Right ventricle myocardium inferior (tissue), 1 donor: Measurements from ENCODE around the gene AVP. TPM values are rescaled to one million over a fixed set of nuclear protein-coding genes. Genes with fewer than 3 reads are reported as not detected.

Experiments used
- ATAC-seq: fragments of 200-7000 bp; cut with Tn5 transposase; one replicate; pipeline ENCODE4 v1.9.1; 2020; ENCODE audit warnings: mild to moderate bottlenecking, moderate library complexity
- DNase-seq: peaks from one replicate; pipeline ENCODE4 v3.0.0; 2021; ENCODE audit errors: missing footprints
- intact Hi-C: fragments of 100-400 bp; cut with DNase I; formaldehyde crosslinking; loops from one replicate; pipeline ENCODE4 v1.11.0; 2022
- total RNA-seq: library from RNA; stranded (reverse); fragmentation: NEBNext Ultra II Directional; extraction: Animal tissue kit (Norgen Biotek cat#: 25700); gene quantifications from one replicate; pipeline ENCODE4 v1.2.1, GENCODE V29; 2021
- donor health status: DM: no; HTN: yes; CAD: no; lungs with severe emphysema.

Gene AVP
- total RNA-seq, 1 donor from 2014 or later, result 0.84 TPM

DNA sequence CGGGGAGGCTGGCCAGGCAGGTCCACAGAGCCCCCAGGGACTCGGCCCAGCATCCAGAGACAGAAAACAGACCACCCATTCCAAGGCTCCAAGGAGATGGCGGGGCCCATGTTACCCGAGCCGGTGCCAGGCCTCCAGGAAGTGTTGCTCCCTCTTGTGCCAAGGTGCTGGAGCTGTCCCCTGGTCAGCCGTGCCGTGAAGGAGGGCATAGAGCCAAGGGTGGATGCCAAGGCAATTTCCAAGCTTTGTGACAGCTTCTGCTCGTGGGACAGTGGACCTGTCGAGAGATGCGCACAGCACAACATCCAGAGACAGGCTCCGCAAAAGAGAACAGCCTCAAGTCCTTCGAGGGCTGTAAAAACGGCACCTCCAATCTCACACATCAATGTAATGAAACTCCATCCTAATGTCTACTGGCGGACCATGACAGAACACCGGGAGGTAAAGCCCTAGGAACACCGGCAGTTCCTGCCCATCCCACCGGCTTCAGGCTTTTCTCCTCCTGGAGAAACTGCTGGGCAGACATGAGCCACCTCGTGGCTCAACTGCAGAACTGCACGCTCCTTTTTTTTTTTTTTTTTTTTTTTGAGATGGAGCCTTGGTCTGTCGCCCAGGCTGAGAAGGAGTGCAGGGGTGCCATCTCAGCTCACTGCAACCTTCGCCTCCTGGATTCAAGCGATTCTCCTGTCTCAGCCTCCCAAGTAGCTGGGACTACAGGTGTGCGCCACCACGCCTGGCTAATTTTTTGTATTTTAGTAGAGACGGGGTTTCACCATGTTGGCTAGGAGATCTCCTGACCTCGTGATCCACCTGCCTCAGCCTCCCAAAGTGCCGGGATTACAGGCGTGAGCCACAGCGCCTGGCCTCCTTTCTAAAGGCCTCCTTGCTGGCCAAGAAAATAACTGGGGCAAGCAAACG lies 30.9 kb upstream of the AVP start:
- DNase-seq (no peak), ATAC-seq (peak; percentile 27)
- intact Hi-C loops, result loop anchor here (1.0 kb wide), 1 partner anchor 61 kb away; no protein-coding TSS in a partner anchor

DNA sequence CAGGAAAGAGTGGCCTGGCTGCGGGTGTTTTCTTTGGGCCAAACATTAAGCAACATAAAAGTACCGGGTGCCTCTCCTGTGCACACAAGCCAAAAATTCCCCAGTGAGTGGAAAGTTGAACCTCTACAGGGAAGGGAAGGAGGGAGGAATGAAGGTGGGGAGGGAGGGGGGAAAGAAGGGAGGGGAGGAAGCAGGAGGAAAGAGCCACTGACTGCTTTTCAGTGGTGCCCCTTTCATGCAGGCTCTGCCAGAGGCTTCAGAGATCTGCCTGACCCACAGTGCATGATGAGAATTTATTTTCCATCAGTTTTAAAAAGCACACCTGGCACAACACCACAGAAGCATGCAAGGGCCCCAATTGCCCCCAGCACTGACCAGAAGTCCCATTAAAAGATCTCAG lies 27.5 kb upstream of the AVP start:
- intact Hi-C loops, result loop anchor here (5.0 kb wide), 1 partner anchor 35 kb away; no protein-coding TSS in a partner anchor
- DNase-seq (no peak), ATAC-seq (no peak)

DNA sequence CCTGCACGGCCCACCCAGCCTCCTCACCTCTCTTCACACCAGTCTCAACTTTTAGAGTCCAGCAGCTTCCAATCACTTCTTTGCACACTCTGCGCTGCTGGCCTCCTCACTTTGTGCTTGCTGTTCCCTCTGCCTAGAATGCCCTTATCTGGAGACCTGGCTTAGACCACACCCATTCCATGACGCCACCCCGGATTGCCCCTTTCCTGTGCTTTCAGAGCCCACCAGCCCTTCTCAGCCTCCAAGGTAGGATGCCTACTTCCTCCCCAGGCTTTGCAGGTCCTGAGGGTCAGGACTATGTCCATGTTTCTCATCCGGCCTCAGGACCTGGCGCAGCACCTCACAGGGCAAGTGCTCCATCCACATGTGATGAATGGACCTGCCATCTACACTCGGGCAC lies 27.0 kb upstream of the AVP start:
- ATAC-seq, result no peak
- DNase-seq, result no peak
- intact Hi-C loops, result loop anchor here (5.0 kb wide), 1 partner anchor 34 kb away; no protein-coding TSS in a partner anchor

DNA sequence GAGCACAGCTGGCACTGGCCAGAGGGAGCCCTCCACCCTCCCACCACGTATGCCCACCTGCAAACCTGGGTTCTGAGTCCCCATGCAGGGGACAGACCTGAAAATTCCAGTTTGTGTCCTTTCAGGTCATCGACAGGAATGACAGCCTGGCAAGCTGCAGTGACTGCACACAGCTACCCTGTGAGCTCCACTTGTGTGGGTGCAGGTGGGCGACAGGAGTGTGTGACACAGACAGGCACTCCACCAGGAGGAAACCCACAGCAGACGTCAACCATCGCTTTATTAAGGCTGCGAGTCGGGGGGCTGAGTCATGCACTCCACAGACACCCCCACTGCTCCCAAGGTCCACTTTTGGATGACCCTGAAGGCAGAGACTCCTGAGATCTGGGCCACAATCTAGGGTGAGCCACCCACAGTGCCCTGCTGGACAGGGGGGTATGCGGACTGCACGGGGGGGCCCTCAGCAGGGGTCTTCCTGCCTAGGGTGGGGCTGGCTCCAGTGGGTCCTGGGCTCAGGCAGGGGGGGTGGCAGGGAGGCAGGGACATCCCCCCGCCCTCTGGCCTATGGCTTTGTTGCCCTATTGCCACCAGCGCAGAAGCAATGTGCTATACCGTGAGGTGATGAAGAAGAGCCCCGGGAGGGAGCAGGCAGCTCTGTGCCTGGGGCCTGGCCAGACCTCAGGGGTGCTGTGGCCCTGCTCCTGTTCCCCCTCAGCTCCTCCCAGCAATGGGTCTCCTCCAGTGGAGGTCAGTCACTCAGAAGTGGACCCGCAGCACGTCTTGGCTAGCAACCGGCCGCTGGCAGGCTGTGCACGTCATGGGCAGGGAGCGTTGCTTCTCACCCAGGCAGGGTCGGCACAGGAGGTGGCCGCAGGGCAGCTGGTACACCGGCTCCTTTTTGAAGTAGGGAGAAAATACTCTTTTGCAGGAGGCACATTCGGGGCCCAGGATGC lies 25.1 kb upstream of the AVP start:
- intact Hi-C loops, result loop anchor here (5.0 kb wide), 1 partner anchor 32 kb away; no protein-coding TSS in a partner anchor
- DNase-seq, result no peak
- ATAC-seq, result peak; percentile 20

DNA sequence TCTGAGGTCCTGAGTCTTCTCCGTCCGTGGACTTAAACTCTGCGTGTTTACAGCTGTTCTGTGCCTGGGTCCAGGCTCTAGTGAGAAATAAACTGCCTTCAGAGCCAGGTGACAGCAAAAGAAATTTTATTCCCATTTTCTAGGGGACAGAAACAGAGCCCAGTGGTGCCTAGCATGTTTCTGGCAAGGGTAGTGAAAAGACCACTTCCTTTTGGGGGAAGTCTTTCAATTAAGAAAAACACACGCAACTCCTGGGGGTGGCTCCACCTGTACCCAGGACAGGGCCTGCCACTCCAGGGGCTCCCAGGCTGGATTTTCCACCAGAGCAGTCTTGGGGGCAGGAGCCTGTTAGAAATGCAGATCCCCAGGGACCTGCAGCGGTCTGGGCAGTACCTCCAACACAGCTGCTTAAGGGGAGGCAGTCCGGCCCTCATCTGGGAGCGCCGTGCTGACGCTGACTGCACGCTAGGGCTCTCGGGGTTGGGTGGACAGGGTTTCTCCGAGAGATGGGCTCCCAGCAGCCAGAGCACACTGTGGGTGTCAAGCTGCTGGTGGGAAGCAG lies 23.0 kb upstream of the AVP start:
- ATAC-seq (no peak), DNase-seq (no peak)
- intact Hi-C loops, result no loop called here

DNA sequence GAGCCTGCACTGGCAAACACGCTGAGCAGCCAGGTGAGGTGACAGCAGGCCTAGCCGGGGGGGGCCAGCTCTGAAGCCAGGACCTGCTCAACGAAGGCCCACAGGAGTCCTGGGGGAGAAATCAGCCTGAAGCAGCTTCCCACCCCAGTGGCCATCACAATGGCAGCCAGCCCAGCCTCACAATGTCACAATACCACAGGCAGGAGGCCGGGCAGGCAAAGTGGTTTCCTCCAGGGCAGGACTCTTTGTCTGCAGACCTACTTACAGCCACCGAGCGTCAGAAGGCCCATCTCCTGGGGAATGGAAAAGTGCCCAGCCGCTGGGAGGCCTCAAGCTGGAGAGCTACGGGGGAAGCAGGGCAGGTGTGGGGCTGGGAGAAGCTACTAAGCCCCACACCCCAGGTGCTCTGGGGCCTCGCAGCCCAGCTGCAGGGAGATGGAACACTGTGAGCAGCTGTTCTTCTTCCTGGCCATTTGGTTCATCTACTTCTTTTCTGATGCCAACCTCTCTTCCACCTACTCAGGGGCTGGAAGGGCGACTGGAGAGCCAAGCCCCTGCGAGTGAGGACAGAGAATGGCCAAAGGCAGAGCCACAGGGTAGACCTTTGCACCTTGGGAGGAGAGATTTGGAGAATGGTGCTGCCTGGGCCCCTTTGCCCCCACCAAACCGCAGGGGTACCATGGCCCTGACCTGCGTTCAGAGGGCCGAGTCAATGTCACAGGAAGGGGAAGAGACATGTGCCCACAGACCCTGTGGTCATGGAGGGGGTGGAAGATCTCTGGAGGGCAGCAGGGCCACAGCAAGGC lies 22.3 kb upstream of the AVP start:
- intact Hi-C loops, result no loop called here
- ATAC-seq (no peak), DNase-seq (no peak)

DNA sequence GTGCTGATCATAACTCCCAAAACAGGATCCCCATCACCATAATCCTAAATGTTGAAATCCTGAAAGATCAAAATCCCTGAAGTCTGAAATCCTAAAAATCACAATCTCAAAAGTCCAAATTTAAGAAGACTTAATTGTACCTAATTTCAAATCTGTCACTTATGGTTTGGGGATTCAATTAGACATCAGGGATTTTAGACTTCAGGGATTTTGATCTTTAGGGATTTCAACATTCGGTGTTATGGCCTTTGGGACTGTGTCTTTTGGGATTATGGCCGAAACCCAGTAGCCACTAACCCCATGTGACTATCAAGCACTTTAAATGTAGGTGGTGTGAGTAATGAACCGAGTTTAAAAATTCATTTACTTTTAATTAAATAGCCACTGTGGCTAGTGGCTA lies 21.7 kb upstream of the AVP start:
- no peak for DNase-seq
- intact Hi-C loops, result no loop called here
- no peak for ATAC-seq

DNA sequence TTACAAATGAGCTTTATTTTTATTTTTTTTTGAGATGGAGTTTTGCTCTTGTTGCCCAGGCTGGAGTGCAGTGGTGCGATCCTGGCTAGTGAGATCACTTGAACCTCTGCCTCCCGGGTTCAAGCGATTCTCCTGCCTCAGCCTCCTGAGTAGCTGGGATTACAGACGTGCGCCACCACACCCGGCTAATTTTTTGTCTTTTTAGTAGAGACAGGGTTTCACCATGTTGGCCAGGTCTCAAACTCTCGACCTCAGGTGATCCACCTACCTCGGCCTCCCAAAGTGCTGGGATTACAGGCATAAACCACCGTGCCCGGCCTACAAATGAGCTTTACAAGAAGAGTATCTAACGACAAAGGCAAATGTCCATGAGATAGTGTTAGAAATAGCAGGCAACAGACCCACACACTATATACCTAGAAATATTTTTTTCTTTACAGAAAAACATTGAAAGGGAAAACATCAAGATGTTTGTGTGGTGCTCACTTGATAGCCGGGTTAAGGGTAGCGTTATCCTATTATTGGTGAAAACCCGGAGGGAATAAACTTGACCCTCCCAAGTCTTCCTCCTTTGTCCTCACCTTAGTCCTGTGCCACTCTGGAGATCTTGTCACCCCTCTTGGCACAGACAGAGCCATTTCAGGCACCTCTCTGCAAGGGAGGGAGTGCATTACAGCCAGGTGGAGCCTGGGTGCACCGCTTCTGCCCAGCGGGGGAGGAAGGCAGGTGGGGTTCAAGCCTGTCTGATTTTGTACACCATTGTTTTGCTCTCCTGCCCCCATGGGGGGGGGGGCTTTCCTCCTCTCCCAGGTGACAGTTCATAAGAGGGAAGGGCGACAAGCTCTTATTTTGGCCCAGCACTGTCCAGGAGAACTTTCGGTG lies 21.0 kb upstream of the AVP start:
- ATAC-seq, result no peak
- DNase-seq, result no peak
- intact Hi-C loops, result no loop called here

DNA sequence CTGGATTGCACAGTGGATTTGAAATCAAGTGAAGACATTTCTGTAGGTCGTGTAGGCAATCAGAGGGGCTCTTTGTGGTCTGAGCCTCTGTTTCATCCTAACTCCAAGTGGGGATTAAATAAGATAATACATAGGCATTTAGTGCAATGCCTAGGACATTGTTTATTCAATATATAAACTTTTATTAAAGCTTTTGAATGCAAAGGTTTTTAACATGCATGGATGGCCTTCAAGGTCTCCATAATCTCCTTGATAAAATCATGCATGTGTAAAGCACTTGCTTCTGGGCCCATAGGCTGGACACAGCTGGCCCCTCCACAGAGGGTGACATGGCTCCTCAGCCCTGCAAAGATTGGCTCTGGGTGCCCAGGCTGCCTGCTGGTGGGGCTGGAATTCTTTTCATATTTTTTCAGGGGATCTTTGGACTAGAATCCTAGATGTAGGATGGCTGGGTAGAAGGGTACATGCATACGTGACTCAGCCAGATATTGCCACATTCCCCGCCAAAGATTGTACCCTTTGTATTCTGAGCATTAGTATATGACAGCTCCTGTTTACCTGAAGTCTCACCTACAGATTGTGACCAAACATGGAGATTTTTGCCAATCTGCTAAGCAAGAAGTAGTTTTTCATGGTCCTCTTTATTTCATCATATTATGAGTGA lies 19.0 kb upstream of the AVP start:
- DNase-seq, result no peak
- intact Hi-C loops, result no loop called here

DNA sequence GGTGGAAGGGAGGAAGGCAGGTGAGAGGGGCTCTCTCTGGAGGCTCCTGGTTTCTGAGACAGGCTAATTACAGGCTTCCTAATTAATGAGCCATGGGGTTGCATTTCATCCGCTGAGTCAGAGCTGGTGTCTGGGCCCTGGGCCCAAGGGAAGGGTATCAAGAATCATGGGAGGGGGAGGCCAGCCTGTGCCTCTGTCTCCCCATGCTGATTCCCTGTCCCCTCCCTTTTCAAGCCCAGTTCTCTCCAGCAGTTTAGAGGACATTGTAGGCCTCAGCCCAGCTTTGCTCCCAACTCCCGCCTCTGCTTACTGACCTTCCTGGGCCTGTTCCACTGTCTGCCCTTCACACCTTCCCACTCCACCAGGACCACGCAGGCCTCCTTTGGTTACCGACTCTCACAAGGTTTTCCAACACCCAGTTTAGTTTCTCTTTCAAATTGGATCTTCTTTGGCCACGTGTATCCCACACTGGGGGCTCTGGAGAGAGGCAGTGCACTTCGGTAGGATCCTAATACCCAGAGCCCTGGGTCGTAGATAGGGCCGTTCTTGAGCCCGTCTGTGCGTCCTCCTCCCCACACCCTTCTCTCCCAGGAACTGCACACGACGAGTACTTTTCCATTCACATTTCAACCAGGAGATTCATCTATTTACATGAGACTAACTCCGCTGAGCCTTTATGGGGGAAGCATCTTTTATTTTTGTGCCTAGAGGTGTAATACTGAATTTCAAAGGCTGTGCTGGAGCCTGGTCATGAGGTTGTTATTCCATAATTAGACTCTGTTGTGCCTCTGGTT lies 18.2 kb upstream of the AVP start:
- ATAC-seq, result no peak
- no peak for DNase-seq

More for the DNA sequence above, 19.0 kb upstream of the AVP start:
- ATAC-seq, result no peak

DNA sequence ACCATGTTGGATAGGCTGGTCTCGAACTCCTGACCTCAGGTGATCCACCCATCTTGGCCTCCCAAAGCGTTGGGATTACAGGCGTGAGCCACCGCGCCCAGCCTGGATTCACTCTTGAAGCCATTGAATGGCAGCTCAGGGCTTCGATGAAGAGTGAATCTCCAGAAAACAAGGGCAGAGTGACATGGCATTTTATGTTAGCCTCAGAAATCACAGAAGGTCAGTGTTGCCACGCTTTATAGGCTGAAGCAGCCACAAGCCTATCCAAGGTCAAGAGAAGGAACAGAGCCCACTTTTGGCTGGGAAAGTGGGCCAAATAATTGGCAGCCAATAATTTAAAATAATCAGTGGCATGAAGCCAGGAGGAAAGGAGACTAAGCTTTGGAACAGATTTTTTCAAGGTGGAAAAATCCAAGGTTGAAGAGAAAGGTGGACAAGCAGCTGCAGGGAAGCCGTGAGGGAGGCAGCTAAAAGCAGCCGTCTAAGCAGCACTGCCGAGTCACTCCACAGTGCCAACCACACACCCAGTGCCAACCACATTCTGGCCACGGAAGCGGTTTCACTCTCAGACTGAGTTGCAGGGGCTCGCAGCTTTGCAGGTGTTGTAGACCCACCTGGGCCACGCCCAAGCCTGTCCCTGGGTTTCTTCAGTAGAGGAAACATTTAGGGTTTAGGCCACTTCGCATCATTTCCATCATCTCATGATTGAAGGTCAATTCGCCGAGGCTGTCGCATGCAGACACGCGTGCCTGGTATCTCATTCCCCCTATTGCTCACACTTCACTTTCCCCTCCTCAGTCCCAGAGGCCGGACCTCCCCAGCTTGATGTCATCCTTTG lies 17.4 kb upstream of the AVP start:
- no peak for ATAC-seq
- intact Hi-C loops, result no loop called here

More for the DNA sequence above, 18.2 kb upstream of the AVP start:
- intact Hi-C loops, result no loop called here

DNA sequence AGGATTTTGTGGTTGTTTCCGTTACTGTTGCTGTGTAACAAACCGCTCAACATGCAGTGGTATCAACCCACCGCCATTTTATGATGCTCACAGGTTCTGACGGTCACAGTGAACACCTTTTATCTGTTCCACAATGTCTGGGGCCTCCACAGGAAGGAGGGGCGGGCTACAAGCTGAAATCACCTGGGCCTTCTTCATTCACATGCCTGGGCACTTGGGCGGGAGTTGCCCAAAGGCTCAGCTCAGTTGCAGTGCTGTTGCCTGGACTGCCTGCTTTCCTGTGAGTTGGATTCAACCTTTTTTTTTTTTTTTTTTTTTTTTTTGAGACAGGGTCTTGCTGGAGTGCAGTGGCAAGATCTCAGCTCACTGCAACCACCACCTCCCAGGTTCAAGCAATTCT lies 16.7 kb upstream of the AVP start:
- no peak for ATAC-seq
- DNase-seq, result no peak
- intact Hi-C loops, result no loop called here

More for the DNA sequence above, 17.4 kb upstream of the AVP start:
- DNase-seq, result no peak

DNA sequence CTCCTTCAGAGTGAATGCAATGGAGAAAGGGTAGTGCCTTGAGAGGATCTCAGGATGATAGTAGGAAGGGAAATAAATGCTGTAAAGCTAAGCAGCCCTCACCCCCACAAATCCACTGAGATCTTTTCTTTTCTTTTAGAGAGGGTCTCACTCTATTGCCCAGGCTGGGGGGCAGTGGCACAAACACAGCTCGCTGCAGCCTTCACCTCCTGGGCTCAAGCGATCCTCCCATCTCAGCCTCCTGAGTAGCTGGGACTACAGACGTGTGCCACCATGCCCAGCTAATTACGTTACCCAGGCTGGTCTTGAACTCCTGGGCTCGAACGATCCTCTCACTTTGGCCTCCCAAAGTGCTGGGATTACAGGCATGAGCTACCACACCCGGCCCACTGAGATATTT lies 16.0 kb upstream of the AVP start:
- intact Hi-C loops, result no loop called here
- DNase-seq (no peak), ATAC-seq (no peak)

DNA sequence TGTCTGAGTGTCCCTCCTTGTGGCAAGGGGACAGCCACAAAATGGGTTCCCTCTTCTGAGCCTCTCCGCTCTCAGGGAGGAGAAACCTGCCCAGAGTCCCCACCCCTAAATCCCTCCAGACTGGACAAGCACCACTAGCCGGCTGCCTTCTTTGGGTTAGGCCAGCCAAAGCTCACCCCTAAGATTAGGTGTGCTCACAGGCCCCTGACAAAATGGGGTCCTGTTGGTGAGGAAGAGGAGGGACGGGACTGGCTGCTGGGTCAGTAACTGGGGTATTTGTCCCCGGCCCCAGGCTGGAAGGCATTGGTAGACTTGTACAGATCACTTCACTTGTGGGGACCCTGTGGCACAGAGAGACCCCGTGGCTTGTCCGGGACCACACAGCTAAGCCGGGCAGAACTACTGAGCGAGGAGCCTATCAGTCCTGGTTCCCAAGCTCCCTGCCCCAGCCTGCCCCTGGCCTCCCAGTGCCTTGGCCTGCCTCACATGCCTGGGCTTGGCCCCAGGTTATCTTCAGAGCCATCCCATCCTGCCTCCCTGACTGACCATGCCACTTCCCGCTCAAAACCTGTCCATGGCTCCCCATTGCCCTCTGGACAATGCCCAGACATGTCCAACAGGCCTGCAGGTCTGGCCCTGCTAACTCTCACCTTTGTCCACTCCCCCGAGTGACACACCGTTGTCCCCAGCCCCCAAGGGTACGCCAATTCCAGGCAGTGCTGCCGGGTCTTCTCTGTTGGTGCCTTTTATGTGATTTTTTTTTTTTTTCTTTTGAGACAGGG lies 10.5 kb upstream of the AVP start:
- DNase-seq, result no peak
- intact Hi-C loops, result no loop called here
- no peak for ATAC-seq
